ENCODE data around the gene SLC1A3. TPM values are rescaled to one million over a fixed set of nuclear protein-coding genes. Genes with fewer than 3 reads are reported as not detected.
"Not testable (repeated sequence)": the region's sequence is repeated elsewhere in the genome, so short reads cannot be mapped to it uniquely, and the experiment has no call there.

Gene SLC1A3
- total RNA-seq, 4 donors from 2014 or later: 11.3 to 26.5 (median 21.2) TPM

DNA sequence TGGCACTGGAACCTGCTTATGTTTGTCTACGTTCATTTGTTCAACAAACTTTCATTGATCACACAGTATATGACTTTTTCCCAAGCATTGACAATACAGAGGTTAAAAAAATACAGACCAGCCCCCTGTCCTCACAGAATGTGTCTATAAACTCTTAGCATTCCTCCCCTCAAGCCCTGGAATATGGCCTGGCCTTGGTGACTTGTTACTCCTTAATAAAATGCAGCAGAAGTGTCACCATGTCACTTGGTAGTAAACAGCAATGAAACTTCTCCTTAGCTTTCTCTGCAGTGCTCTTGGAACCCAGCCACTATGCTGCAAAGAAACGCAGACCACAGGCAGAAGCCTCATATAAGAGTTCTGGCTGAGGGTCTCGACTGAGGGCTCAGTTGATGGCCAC is 19.1 kb upstream of the SLC1A3 start:
- Histone ChIP-seq H3K4me1 (no peaks in the 10 kb centered on the region), H3K27ac (replicated peaks in 1 of 4) (no peak overlapping the region), H3K27me3 (no peaks in the 10 kb centered on the region), H3K36me3 (no peaks in the 10 kb centered on the region), H3K4me3 (no peak overlapping the region), H3K9me3 (no peaks in the 10 kb centered on the region)
- no peak for DNase-seq (ENCODE audit: extremely low spot score)
- no peak for TF ChIP-seq EP300 (IDR thresholded peaks at IDR 0.05)
- TF ChIP-seq, protein P1, sequence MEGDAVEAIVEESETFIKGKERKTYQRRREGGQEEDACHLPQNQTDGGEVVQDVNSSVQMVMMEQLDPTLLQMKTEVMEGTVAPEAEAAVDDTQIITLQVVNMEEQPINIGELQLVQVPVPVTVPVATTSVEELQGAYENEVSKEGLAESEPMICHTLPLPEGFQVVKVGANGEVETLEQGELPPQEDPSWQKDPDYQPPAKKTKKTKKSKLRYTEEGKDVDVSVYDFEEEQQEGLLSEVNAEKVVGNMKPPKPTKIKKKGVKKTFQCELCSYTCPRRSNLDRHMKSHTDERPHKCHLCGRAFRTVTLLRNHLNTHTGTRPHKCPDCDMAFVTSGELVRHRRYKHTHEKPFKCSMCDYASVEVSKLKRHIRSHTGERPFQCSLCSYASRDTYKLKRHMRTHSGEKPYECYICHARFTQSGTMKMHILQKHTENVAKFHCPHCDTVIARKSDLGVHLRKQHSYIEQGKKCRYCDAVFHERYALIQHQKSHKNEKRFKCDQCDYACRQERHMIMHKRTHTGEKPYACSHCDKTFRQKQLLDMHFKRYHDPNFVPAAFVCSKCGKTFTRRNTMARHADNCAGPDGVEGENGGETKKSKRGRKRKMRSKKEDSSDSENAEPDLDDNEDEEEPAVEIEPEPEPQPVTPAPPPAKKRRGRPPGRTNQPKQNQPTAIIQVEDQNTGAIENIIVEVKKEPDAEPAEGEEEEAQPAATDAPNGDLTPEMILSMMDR (IDR thresholded peaks at IDR 0.05): no peak
- TF ChIP-seq POLR2A (IDR thresholded peaks at IDR 0.05; ENCODE audit: low read depth): no peak
- intact Hi-C loops (cut with DNase I): no loop called here
- 73% methylated on average over 3 of the region's 3 CpGs for WGBS

DNA sequence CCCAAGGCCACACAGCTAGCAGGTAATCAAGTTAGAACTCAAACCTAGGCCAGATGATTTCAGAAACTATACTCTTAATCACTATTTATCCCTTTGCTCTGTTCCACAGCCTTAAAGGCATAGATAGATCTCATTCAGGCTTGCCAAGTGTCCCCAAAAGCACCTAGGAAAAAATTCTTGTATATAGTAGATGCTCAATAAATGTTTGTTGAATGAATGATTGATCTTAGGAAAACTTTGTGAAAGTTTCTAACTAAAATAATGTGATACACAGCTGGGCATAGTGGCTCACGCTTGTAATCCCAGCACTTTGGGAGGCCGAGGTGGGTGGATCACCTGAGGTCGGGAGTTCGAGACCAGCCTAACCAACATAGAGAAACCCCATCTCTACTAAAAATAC is 16.7 kb upstream of the SLC1A3 start:
- WGBS: 93% methylated on average over 4 of the region's 4 CpGs
- intact Hi-C loops (cut with DNase I); DNase-seq (ENCODE audit: extremely low spot score): not testable (repeated sequence)

DNA sequence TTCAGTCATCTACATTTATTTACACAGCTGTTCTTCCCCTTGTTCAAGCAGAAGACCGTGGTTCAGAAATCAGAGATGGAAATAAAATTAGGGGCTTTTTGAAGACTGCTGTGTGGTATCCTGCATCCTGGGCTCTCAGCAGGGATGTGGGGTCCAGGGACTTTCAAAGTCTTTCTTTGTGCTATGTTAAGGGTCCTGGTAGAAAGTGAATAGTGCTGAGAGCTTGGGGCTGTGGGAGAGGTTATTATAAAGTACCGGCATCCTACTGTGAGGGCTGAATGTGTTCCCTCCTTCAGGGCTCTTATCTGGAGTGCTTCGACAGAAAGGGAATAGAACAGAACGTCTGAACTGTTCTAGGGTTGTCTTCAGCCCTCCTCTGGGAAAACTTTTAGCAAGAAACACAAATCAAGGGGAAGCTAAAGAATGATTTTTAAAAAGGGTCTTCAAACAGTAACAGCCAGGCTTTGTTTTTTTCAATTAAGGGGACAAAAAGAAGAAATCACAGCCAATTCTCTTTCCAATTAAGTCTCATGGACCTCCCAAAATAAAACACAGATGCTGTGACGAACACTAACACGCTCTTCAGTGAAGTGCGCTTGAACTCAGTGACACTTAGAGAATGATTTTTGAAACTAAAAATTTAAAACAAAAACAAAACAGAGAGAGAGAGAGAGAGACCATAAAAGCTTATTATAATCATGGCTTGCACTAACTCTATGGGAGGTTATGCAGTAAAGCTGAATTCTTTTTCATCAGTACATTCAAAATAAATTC is 15.7 kb upstream of the SLC1A3 start:
- no peaks in the 10 kb centered on the region for H3K9me3 ChIP-seq
- TF ChIP-seq POLR2AphosphoS5 (IDR thresholded peaks at IDR 0.05) (no peak), EP300 (IDR thresholded peaks at IDR 0.05) (no peak), POLR2A (IDR thresholded peaks at IDR 0.05; ENCODE audit: low read depth) (no peak)
- TF ChIP-seq, protein P1 (IDR thresholded peaks at IDR 0.05): no peak
- H3K27ac ChIP-seq (replicated peaks in 1 of 4): no peak overlapping the region
- intact Hi-C loops (cut with DNase I): no loop called here
- no peak overlapping the region for H3K4me3 ChIP-seq
- no peak for DNase-seq (ENCODE audit: extremely low spot score)
- no peaks in the 10 kb centered on the region for H3K36me3 ChIP-seq
- WGBS: 70% methylated on average over 7 of the region's 7 CpGs
- no peaks in the 10 kb centered on the region for H3K4me1 ChIP-seq
- no peaks in the 10 kb centered on the region for H3K27me3 ChIP-seq

More for the DNA sequence above, 16.7 kb upstream of the SLC1A3 start:
- not testable (repeated sequence) for H3K27ac ChIP-seq (replicated peaks in 1 of 4); H3K27me3 ChIP-seq; H3K4me3 ChIP-seq; H3K9me3 ChIP-seq; H3K4me1 ChIP-seq; H3K36me3 ChIP-seq

DNA sequence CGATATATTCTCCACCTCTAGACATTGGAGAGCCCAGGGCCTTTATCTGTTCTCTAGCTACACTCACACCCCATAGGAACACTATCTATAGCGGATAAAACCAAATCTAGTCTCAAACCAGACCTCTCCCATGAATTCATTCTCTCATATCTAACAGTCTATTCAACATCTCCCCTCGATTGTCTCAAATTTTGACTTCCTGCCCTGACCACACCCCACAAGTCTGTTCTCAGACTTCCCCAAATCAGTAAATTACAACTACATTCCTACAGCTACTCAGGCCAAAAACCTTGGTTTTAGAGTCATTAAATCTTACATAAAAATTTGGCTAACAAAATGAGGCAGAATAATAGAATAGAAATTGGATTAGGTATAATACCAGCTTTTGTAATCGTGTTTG is 12.5 kb upstream of the SLC1A3 start:
- intact Hi-C loops (cut with DNase I): no loop called here
- no peaks in the 10 kb centered on the region for H3K36me3 ChIP-seq
- H3K9me3 ChIP-seq: no peaks in the 10 kb centered on the region
- TF ChIP-seq, protein P1 (IDR thresholded peaks at IDR 0.05): no peak
- no peak for TF ChIP-seq POLR2A (IDR thresholded peaks at IDR 0.05; ENCODE audit: low read depth)
- TF ChIP-seq POLR2AphosphoS5 (IDR thresholded peaks at IDR 0.05): no peak
- no peak for TF ChIP-seq EP300 (IDR thresholded peaks at IDR 0.05)
- H3K4me1 ChIP-seq: no peaks in the 10 kb centered on the region
- H3K27ac ChIP-seq (replicated peaks in 1 of 4): no peak overlapping the region
- no peak for DNase-seq (ENCODE audit: extremely low spot score)
- WGBS: 78% methylated on average over 4 of the region's 4 CpGs
- no peaks in the 10 kb centered on the region for H3K27me3 ChIP-seq
- H3K4me3 ChIP-seq: no peak overlapping the region

DNA sequence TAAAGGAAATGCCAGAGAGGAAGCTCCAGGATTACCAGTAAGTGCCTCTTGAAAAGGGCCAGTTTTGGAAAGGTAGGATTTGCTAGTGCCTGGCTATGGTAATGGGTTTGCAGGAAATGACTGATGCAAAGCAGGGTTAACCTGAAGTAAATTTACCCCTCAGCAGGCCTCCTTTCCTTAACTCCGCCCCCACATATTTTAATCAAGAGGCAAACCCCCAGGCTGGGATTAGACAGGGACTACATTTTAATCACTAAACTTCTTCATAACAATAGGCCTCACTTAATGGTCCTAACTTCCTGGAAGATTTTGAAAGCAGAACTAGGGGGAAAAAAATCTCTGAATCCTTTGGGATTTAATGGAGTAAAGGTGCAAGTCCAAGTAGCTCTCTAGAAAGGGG is 10.2 kb upstream of the SLC1A3 start:
- H3K27ac ChIP-seq (replicated peaks in 1 of 4): no peak overlapping the region
- DNase-seq (ENCODE audit: extremely low spot score): no peak
- intact Hi-C loops (cut with DNase I): no loop called here
- no peaks in the 10 kb centered on the region for H3K27me3 ChIP-seq
- H3K4me1 ChIP-seq: peaks cover 0 to 10% (median 4%) of the 10 kb centered on the region in 4 donors
- WGBS: 96% methylated on average over 1 of the region's 1 CpG
- no peaks in the 10 kb centered on the region for H3K36me3 ChIP-seq
- H3K9me3 ChIP-seq: no peaks in the 10 kb centered on the region
- no peak overlapping the region for H3K4me3 ChIP-seq
- TF ChIP-seq, protein P1 (IDR thresholded peaks at IDR 0.05): no peak
- TF ChIP-seq EP300 (IDR thresholded peaks at IDR 0.05): no peak
- TF ChIP-seq POLR2A (IDR thresholded peaks at IDR 0.05; ENCODE audit: low read depth): no peak
